K562 (cell line): ENCODE measurements around the gene RBM15. TPM values are rescaled to one million over a fixed set of nuclear protein-coding genes. Genes with fewer than 3 reads are reported as not detected.

ENCODE experiments used
- ARNT ChIP-seq, 2 experiments: fragments of 450-650 bp; IDR thresholded peaks; 2 replicates each; pipeline ENCODE4 v1.6.1; 2016; ENCODE audit warnings: mild to moderate bottlenecking in 1 of 2
- CGGBP1 ChIP-seq: fragments of 250-450 bp; sonication (Bioruptor Pico); IDR thresholded peaks from 2 replicates; pipeline ENCODE4 v1.9.0; 2021; ENCODE audit warnings: mild to moderate bottlenecking
- ERF ChIP-seq: fragments of 450-650 bp; formaldehyde crosslinking; IDR thresholded peaks from 2 replicates; pipeline ENCODE4 v1.4.0; 2020; ENCODE audit warnings: mild to moderate bottlenecking, mixed read lengths
- FOXJ3 ChIP-seq: sonication (generic); formaldehyde crosslinking; IDR thresholded peaks from 2 replicates; pipeline ENCODE4 v1.4.0; 2020; ENCODE audit warnings: mild to moderate bottlenecking, missing genetic modification reagents
- FOXO4 ChIP-seq: fragments of 450-650 bp; formaldehyde crosslinking; IDR thresholded peaks from 2 replicates; pipeline ENCODE4 v1.4.0; 2020; ENCODE audit warnings: mild to moderate bottlenecking, moderate library complexity
- GABPA ChIP-seq: fragments of 200-800 bp; sonication (Bioruptor generic); conservative IDR thresholded peaks from 2 replicates; pipeline ENCODE4 v1.6.1; 2016; ENCODE audit warnings: low read depth, missing genetic modification characterization, missing compliant biosample characterization
- HDAC2 ChIP-seq: fragments of 450-650 bp; IDR thresholded peaks from 2 replicates; pipeline ENCODE4 v1.6.1; 2016; ENCODE audit warnings: mild to moderate bottlenecking
- KAT8 ChIP-seq: fragments of 450-650 bp; IDR thresholded peaks from 2 replicates; pipeline ENCODE4 v1.6.1; 2016; ENCODE audit warnings: low read depth, mild to moderate bottlenecking
- PCBP1 ChIP-seq: fragments of 200-400 bp; formaldehyde crosslinking; IDR thresholded peaks from 2 replicates; pipeline ENCODE4 v1.6.1; 2018; ENCODE audit warnings: mild to moderate bottlenecking, low read depth, low read length; ENCODE audit not compliant: poor library complexity, severe bottlenecking
- TAL1 ChIP-seq: fragments of 450-650 bp; IDR thresholded peaks from 2 replicates; pipeline ENCODE4 v1.6.1; 2016; ENCODE audit warnings: mild to moderate bottlenecking
- XRCC4 ChIP-seq: IDR thresholded peaks from one replicate; pipeline ENCODE4 v1.6.1; 2011; ENCODE audit not compliant: insufficient read depth, insufficient read length; ENCODE audit errors: extremely low read depth
- ZNF124 ChIP-seq: sonication (generic); formaldehyde crosslinking; IDR thresholded peaks from 2 replicates; pipeline ENCODE4 v1.8.1; 2022; ENCODE audit warnings: missing genetic modification reagents
- ZNF395 ChIP-seq: fragments of 200-800 bp; sonication (Bioruptor generic); IDR thresholded peaks from 2 replicates; pipeline ENCODE4 v1.6.1; 2017; ENCODE audit warnings: missing genetic modification characterization, missing compliant biosample characterization
- ZNF436 ChIP-seq: fragments of 250-450, 450-650 bp; sonication (Bioruptor Pico); formaldehyde crosslinking; IDR thresholded peaks from 2 replicates; pipeline ENCODE4 v1.7.0; 2020; ENCODE audit warnings: mild to moderate bottlenecking
- ZNF444 ChIP-seq: fragments of 250-450 bp; sonication (Bioruptor Pico); IDR thresholded peaks from 2 replicates; pipeline ENCODE4 v1.4.0; 2020; ENCODE audit warnings: mild to moderate bottlenecking, moderate library complexity
- polyA plus RNA-seq, 8 experiments: library from polyadenylated mRNA; depleted of rRNA in 4 of 8; stranded (reverse) in 5 of 8; unstranded in 3 of 8; fragments of >200 nt; fragmentation: Nextera tagmentation in 2 of 8; fragmentation: Illumina TruSeq in 1 of 8; extraction: Ambion mirVana in 2 of 8; extraction: Trizol in 1 of 8; gene quantifications; 2 replicates each; pipeline versions ENCODE4 v1.2.1 to v1.2.3, GENCODE V29; 2011 to 2014; ENCODE audit warnings: inconsistent platforms in 1 of 8, missing spikeins in 1 of 8
- total RNA-seq, 7 experiments: library from RNA; depleted of rRNA in 6 of 7; stranded (reverse); fragments of >200 nt in 6 of 7; fragmentation: Illumina TruSeq in 2 of 7; extraction: Trizol in 2 of 7; gene quantifications; 2 replicates each; pipeline versions ENCODE4 v1.2.1 to v1.2.3, GENCODE V29; 2011 to 2021; ENCODE audit warnings: low replicate concordance in 1 of 7
- TF ChIP-seq, protein P1 (sequence below): fragments of 450-650 bp; IDR thresholded peaks from 2 replicates; pipeline ENCODE4 v1.6.1; 2016; ENCODE audit warnings: low read depth
- TF ChIP-seq, protein P2 (sequence below): fragments of 450-650 bp; conservative IDR thresholded peaks from 2 replicates; pipeline ENCODE4 v1.6.1; 2016; ENCODE audit warnings: missing genetic modification characterization, low read depth, mild to moderate bottlenecking, missing compliant biosample characterization, moderate library complexity

The RBM15 gene
- total and polyA plus RNA-seq, 9 of the 15 experiments (the other 6 are each of a cell fraction or from before 2014, with no cell fraction given), result 2.4 to 63.4 (median 28.2) TPM

GRCh38 chr1:110338309-110338885 lies 780 bp upstream of the RBM15 start (continued):
- no peak for TF ChIP-seq TAL1
- no peak for TF ChIP-seq ZNF436 (CRISPR knock-in tag)
- TF ChIP-seq HDAC2, result peak; percentile 53; the same call in 1 of the 2 replicates
- TF ChIP-seq ARNT (IDR thresholded peaks at IDR 0.05), result no peak
- TF ChIP-seq GABPA (tag), result no peak; the same call in 1 of the 2 replicates
- TF ChIP-seq FOXO4 (CRISPR knock-in tag), result no peak
- no peak for TF ChIP-seq ZNF444 (CRISPR knock-in tag)
- TF ChIP-seq ERF, result peak; percentile 74; the same call in 1 of the 2 replicates
- TF ChIP-seq ZNF124 (CRISPR knock-in tag), result no peak
- TF ChIP-seq, protein P1, sequence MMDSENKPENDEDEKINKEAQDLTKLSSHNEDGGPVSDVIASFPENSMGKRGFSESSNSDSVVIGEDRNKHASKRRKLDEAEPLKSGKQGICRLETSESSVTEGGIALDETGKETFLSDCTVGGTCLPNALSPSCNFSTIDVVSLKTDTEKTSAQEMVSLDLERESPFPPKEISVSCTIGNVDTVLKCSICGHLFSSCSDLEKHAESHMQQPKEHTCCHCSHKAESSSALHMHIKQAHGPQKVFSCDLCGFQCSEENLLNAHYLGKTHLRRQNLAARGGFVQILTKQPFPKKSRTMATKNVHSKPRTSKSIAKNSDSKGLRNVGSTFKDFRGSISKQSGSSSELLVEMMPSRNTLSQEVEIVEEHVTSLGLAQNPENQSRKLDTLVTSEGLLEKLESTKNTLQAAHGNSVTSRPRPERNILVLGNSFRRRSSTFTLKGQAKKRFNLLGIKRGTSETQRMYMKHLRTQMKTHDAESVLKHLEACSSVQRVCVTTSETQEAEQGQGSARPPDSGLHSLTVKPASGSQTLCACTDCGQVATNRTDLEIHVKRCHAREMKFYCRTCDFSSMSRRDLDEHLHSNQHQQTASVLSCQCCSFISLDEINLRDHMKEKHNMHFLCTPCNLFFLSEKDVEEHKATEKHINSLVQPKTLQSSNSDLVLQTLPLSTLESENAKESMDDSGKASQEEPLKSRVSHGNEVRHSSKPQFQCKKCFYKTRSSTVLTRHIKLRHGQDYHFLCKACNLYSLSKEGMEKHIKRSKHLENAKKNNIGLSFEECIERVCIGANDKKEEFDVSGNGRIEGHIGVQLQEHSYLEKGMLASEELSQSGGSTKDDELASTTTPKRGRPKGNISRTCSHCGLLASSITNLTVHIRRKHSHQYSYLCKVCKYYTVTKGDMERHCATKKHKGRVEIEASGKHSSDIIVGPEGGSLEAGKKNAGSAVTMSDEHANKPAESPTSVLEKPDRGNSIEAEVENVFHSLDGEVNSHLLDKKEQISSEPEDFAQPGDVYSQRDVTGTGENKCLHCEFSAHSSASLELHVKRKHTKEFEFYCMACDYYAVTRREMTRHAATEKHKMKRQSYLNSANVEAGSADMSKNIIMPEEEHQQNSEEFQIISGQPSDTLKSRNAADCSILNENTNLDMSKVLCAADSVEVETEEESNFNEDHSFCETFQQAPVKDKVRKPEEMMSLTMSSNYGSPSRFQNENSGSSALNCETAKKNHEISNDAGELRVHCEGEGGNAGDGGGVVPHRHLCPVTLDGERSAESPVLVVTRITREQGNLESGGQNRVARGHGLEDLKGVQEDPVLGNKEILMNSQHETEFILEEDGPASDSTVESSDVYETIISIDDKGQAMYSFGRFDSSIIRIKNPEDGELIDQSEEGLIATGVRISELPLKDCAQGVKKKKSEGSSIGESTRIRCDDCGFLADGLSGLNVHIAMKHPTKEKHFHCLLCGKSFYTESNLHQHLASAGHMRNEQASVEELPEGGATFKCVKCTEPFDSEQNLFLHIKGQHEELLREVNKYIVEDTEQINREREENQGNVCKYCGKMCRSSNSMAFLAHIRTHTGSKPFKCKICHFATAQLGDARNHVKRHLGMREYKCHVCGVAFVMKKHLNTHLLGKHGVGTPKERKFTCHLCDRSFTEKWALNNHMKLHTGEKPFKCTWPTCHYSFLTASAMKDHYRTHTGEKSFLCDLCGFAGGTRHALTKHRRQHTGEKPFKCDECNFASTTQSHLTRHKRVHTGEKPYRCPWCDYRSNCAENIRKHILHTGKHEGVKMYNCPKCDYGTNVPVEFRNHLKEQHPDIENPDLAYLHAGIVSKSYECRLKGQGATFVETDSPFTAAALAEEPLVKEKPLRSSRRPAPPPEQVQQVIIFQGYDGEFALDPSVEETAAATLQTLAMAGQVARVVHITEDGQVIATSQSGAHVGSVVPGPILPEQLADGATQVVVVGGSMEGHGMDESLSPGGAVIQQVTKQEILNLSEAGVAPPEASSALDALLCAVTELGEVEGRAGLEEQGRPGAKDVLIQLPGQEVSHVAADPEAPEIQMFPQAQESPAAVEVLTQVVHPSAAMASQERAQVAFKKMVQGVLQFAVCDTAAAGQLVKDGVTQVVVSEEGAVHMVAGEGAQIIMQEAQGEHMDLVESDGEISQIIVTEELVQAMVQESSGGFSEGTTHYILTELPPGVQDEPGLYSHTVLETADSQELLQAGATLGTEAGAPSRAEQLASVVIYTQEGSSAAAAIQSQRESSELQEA, result no peak
- TF ChIP-seq KAT8, result no peak
- TF ChIP-seq XRCC4, result no peak
- TF ChIP-seq, protein P2, sequence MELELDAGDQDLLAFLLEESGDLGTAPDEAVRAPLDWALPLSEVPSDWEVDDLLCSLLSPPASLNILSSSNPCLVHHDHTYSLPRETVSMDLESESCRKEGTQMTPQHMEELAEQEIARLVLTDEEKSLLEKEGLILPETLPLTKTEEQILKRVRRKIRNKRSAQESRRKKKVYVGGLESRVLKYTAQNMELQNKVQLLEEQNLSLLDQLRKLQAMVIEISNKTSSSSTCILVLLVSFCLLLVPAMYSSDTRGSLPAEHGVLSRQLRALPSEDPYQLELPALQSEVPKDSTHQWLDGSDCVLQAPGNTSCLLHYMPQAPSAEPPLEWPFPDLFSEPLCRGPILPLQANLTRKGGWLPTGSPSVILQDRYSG, result no peak; the same call in 1 of the 2 replicates
- TF ChIP-seq FOXJ3 (CRISPR knock-in tag), result no peak
- TF ChIP-seq ZNF395 (CRISPR knock-in tag), result no peak
- no peak for TF ChIP-seq PCBP1
- peak; percentile 7; the same call in 1 of the 2 replicates for TF ChIP-seq CGGBP1 (CRISPR knock-in tag)
